PC-9 (cell line): ENCODE results near the gene GRID2. TPM values are rescaled to one million over a fixed set of nuclear protein-coding genes. Genes with fewer than 3 reads are reported as not detected.

Source experiments
- BruUV-seq: library from RNA; stranded (reverse); fragments of 400-500 nt; replicated peaks from 2 replicates; lab custom pipeline; 2021; lab: Mats Ljungman, UMichigan
- CTCF ChIA-PET: fragments of 300-600 bp; sonication (Branson Sonifier 250); formaldehyde crosslinking; loops from one replicate; lab custom pipeline; 2022; ENCODE audit warnings: antibody characterized with exemption; lab: Charles Lee
- POLR2A ChIA-PET: fragments of 300-600 bp; sonication (Branson Sonifier 250); formaldehyde crosslinking; loops from one replicate; lab custom pipeline; 2022; ENCODE audit warnings: antibody characterized with exemption; ENCODE audit not compliant: unreplicated experiment; lab: Charles Lee
- DNase-seq, 2 experiments: peaks; one replicate each; pipeline versions ENCODE4 v3.0.0 to v3.0.0-alpha.2; 2015 to 2022; ENCODE audit warnings: mixed read lengths in 1 of 2
- H2AFZ ChIP-seq: fragments of 200-600 bp; sonication (generic); 2 replicates; pipeline ENCODE4 v1.8.1; 2017; ENCODE audit warnings: antibody characterized with exemption
- H3F3A ChIP-seq: fragments of 200-600 bp; sonication (generic); 2 replicates; pipeline ENCODE4 v1.8.1; 2017; ENCODE audit warnings: antibody characterized with exemption, mild to moderate bottlenecking, low read depth; ENCODE audit not compliant: insufficient read depth
- H3K27ac ChIP-seq: fragments of 200-600 bp; sonication (generic); 2 replicates; pipeline ENCODE4 v1.6.1; 2016; ENCODE audit warnings: mixed run types
- H3K27me3 ChIP-seq: fragments of 200-600 bp; sonication (generic); 2 replicates; pipeline ENCODE4 v1.6.1; 2016; ENCODE audit warnings: low read depth, mixed run types; ENCODE audit not compliant: insufficient read depth
- H3K36me3 ChIP-seq: fragments of 200-600 bp; sonication (generic); 2 replicates; pipeline ENCODE4 v1.6.1; 2016; ENCODE audit warnings: low read depth, mixed run types
- H3K4me1 ChIP-seq: fragments of 200-600 bp; sonication (generic); replicated peaks from 2 replicates; pipeline ENCODE4 v1.6.1; 2016; ENCODE audit warnings: mixed run types; ENCODE audit not compliant: insufficient read depth
- H3K4me2 ChIP-seq: fragments of 200-600 bp; sonication (generic); 2 replicates; pipeline ENCODE4 v1.6.1; 2017; ENCODE audit warnings: mixed run types
- H3K4me3 ChIP-seq: fragments of 200-600 bp; sonication (generic); 2 replicates; pipeline ENCODE4 v1.6.1; 2016; ENCODE audit warnings: mixed run types
- H3K79me2 ChIP-seq: fragments of 200-600 bp; sonication (generic); 2 replicates; pipeline ENCODE4 v1.6.1; 2017; ENCODE audit warnings: low read depth, mixed run types
- H3K9me2 ChIP-seq: fragments of 200-600 bp; sonication (generic); 2 replicates; pipeline ENCODE4 v1.8.1; 2017; ENCODE audit warnings: mild to moderate bottlenecking; ENCODE audit not compliant: insufficient read depth
- H3K9me3 ChIP-seq: fragments of 200-600 bp; sonication (generic); 2 replicates; pipeline ENCODE4 v1.8.1; 2016; ENCODE audit warnings: low read depth; ENCODE audit not compliant: insufficient read depth
- H4K20me1 ChIP-seq: fragments of 200-600 bp; sonication (generic); 2 replicates; pipeline ENCODE4 v1.8.1; 2017; ENCODE audit not compliant: insufficient read depth
- EZH2 ChIP-seq: fragments of 200-600 bp; sonication (generic); IDR thresholded peaks from 2 replicates; pipeline ENCODE4 v1.8.0; 2017; ENCODE audit warnings: antibody characterized with exemption, low read depth
- intact Hi-C: fragments of 100-400 bp; cut with micrococcal nuclease; formaldehyde crosslinking; loops from one replicate; pipeline ENCODE4 v1.10.0; 2022; ENCODE audit not compliant: unreplicated experiment
- total RNA-seq: library from RNA; stranded (reverse); gene quantifications from 2 replicates; pipeline ENCODE4 v1.2.3, GENCODE V29; 2021
- TF ChIP-seq, protein P1 (sequence below): fragments of 200-600 bp; sonication (generic); conservative IDR thresholded peaks from 2 replicates; pipeline ENCODE4 v1.6.1; 2017; ENCODE audit warnings: mixed run types, antibody characterized with exemption, mild to moderate bottlenecking, moderate library complexity

Gene GRID2
- total RNA-seq, 1 experiment from 2014 or later = not detected

DNA sequence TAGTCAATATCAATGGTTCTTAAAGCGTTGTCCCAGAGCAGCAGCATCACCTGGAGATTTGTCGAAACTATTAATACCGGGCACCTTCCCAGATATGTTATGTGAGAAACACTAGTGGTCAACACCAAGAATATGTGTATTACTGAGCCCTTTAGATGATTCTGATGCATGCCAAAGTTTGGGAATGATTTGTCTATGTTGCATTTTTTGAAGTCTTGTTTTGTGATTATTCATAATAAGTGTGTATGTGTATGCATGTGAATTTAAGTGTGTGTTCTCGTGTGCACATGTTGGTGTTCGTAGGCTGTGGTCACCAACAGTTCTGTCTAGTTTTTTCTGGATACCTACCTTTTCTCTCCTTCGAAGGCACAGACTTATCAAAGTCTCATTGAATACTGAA lies 749.4 kb downstream of the GRID2 start:
- H3K9me2 ChIP-seq = no peaks in the 10 kb centered on the region
- no peak overlapping the region for H3K4me2 ChIP-seq
- no peak overlapping the region for H3K4me3 ChIP-seq
- no peaks in the 10 kb centered on the region for H3K27me3 ChIP-seq
- POLR2A ChIA-PET = no interaction called here
- H4K20me1 ChIP-seq = no peaks in the 10 kb centered on the region
- BruUV-seq = no TSS peak
- TF ChIP-seq, protein P1, sequence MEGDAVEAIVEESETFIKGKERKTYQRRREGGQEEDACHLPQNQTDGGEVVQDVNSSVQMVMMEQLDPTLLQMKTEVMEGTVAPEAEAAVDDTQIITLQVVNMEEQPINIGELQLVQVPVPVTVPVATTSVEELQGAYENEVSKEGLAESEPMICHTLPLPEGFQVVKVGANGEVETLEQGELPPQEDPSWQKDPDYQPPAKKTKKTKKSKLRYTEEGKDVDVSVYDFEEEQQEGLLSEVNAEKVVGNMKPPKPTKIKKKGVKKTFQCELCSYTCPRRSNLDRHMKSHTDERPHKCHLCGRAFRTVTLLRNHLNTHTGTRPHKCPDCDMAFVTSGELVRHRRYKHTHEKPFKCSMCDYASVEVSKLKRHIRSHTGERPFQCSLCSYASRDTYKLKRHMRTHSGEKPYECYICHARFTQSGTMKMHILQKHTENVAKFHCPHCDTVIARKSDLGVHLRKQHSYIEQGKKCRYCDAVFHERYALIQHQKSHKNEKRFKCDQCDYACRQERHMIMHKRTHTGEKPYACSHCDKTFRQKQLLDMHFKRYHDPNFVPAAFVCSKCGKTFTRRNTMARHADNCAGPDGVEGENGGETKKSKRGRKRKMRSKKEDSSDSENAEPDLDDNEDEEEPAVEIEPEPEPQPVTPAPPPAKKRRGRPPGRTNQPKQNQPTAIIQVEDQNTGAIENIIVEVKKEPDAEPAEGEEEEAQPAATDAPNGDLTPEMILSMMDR = no peak
- TF ChIP-seq EZH2 = no peak
- no peaks in the 10 kb centered on the region for H3K9me3 ChIP-seq
- no peak for DNase-seq
- H2AFZ ChIP-seq = no peak overlapping the region
- CTCF ChIA-PET = no interaction called here
- no peaks in the 10 kb centered on the region for H3K79me2 ChIP-seq
- intact Hi-C loops = no loop called here
- no peaks in the 10 kb centered on the region for H3F3A ChIP-seq
- no peaks in the 10 kb centered on the region for H3K36me3 ChIP-seq
- no peak overlapping the region for H3K27ac ChIP-seq
- H3K4me1 ChIP-seq = no peaks in the 10 kb centered on the region

DNA sequence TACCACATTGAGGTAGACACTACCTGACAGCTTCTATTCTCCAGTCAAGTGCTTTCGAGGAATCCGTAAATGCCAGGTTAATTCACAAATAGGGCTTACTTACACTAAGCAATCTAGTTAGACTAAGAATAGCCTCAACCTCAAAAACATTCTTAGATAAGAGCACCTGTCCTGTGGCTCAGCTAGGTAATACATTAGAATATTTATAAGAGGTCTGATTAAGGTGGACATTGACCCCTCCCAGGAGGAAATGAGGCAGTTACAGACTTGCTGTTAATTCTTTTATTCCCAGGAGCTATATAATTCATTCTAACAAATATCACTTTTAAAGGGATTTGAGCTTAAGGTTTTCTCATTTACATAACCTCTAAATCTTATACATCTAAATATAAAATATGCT lies 758.1 kb downstream of the GRID2 start:
- Histone ChIP-seq H3K9me2 (no peaks in the 10 kb centered on the region), H3K4me1 (no peaks in the 10 kb centered on the region), H3K79me2 (no peaks in the 10 kb centered on the region), H3F3A (no peaks in the 10 kb centered on the region), H3K27me3 (no peaks in the 10 kb centered on the region), H3K27ac (no peak overlapping the region), H3K4me3 (no peak overlapping the region), H2AFZ (no peak overlapping the region), H3K9me3 (no peaks in the 10 kb centered on the region), H3K4me2 (no peak overlapping the region), H4K20me1 (no peaks in the 10 kb centered on the region), H3K36me3 (no peaks in the 10 kb centered on the region)
- intact Hi-C loops = no loop called here
- TF ChIP-seq EZH2 = no peak
- TF ChIP-seq, protein P1 = no peak
- POLR2A ChIA-PET = interaction anchor here (0.6 kb wide), 1 partner anchor 23 kb away, joined by 5 read pairs; no protein-coding TSS in a partner anchor
- BruUV-seq = no TSS peak
- CTCF ChIA-PET = no interaction called here
- DNase-seq = no peak

DNA sequence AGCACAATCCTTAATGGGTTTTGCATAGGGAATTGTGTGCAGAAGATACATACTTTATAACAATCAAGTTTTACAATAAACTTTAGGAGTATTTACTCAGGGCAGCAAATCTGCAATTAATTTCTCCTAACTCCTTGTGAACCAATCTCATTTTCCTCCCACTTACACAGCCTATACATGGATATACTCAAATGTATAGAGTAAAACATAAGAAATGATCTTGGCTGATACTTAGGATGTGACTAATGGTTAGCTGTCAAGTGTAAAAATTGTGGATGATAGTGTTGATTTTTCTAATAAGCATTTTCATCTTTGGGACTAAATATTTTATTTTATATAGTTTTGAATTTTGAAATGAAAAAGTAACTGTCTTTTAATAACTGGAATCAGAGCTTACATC lies 759.6 kb downstream of the GRID2 start:
- DNase-seq = no peak
- intact Hi-C loops = no loop called here

More for the DNA sequence above, 759.6 kb downstream of the GRID2 start:
- no TSS peak for BruUV-seq
- TF ChIP-seq EZH2 = no peak
- TF ChIP-seq, protein P1 = no peak
- Histone ChIP-seq H3K4me2 (no peak overlapping the region), H3K4me3 (no peak overlapping the region), H3K4me1 (no peaks in the 10 kb centered on the region), H3K9me2 (no peaks in the 10 kb centered on the region), H3K9me3 (no peaks in the 10 kb centered on the region), H3K27ac (no peak overlapping the region), H3K79me2 (no peaks in the 10 kb centered on the region), H3K27me3 (no peaks in the 10 kb centered on the region), H3F3A (no peaks in the 10 kb centered on the region), H2AFZ (no peak overlapping the region), H4K20me1 (no peaks in the 10 kb centered on the region), H3K36me3 (no peaks in the 10 kb centered on the region)
- ChIA-PET CTCF (no interaction called here), POLR2A (no interaction called here)
